Medulla oblongata (tissue), 1 donor: ENCODE results near the gene CNOT8.
A peak's percentile ranks its signal among the peaks of the same experiment; 100 is the strongest.
"Not testable (repeated sequence)": the region's sequence is repeated elsewhere in the genome, so short reads cannot be mapped to it uniquely, and the experiment has no call there.

Source experiments
- DNase-seq: peaks from one replicate; pipeline ENCODE4 v3.0.0-alpha.2; 2015; ENCODE audit errors: extremely low spot score

Gene CNOT8

DNA sequence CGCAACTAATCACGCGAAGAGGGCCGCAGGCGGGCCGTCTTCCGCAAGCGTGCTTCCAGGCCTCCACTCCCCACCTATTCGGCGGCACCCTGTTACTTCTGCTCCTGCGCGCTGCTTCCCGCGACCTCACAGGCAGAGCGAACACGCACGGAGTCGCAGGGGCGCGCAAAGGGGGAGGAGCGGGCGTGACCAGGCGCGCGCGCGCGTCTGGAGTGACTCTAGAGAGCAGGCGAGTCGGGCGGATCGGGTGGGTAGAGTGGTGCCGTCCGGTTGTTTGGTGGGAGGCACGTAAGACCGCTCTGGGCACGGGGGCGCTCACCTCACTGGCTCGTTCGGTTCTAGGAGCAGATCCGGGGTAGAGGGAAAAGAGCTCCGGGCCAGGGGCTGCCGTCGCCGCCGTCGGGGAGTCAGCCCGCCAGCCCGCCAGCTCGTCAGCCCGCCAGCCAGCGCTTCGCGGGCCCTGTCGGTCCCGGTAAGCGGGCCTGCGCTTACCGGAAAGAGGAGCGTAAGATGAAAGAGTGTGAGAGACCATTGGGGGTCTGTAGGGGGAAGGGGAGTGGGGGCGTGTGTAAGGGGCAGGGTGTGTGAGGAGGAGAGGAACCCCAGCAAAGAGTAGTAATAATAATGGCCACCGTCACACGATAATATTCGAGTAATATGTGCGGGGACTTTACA, at the start of gene CNOT8:
Gene CNOT8, plus strand, starts transcription at position 331 of the 675 bp plus-strand sequence. CDS start 4,652 bp downstream, outside the sequence.
- peak; percentile 98 for DNase-seq

GRCh38 chr5:154811239-154811638, 47.2 kb upstream of the CNOT8 start:
- no peak for DNase-seq

DNA sequence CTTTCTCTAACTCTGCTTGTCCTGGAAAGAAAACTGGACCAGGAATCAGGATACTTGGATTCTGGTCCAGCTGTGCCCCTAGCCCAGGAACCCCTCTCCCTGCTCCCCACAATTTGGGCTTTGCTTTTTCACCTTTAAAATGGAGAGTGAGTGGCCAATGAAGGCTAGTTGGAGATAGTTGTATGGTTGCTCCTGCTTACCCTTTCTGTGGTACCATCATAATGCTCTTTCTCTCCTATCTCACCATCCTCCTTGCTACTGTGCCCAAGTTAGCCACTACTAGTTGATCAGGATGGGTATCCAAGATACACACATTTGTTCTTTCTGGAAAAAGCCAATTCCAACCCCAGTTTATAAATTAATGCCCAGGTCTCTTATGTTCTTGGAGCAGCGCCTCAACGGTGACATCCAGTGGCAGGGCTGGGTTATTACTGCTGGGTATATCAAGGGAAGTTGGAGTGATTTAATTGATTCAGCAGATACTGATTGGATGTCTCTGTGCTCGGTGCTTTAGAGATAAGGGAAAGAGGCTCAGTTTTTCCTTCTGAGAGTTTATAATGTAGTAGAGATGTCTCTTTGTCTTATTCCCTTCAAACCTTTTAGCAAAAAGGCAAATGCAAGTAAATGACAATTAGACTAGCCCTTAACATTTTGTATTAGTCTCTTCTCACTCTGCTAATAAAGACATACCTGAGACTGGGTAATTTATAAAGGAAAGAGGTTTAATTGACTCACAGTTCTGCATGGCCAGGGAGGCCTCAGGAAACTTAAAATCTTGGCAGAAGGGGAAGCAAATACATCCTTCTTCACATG, 46.6 kb upstream of the CNOT8 start:
- peak; percentile 73 for DNase-seq

- DNase-seq = no peak
Measured at GRCh38 chr5:154813158-154813557, 45.3 kb upstream of the CNOT8 start.

- no peak for DNase-seq
Measured at GRCh38 chr5:154813736-154814135, 44.7 kb upstream of the CNOT8 start.

GRCh38 chr5:154815025-154815424, 43.4 kb upstream of the CNOT8 start:
- no peak for DNase-seq

DNA sequence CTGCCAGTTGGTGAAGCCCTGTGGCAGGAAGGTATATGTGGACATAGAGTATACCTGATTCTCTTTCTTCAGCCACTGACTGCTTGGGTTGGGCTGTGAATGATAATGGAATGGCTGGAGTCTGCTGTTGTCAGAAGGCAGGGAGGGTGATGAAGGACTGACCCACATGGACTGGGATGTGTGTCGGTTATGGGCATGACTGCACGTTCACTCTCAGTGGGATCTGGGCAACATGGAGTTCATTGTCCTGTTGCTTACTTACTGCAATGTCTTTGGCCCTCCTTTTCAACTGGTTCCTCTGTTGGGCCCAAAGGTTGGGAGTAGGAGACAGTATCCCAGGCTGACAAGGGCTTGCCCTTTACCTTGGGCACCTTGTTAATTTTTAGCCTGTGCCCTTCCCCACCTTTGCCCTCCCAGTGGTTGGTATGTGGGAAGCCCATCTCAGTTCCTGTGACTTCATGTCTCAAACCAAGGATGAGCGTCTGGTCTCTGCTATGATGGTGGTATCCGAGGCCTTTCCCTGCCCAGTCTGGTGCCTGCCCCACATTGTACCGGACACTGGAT, 42.7 kb upstream of the CNOT8 start:
- no peak for DNase-seq

DNA sequence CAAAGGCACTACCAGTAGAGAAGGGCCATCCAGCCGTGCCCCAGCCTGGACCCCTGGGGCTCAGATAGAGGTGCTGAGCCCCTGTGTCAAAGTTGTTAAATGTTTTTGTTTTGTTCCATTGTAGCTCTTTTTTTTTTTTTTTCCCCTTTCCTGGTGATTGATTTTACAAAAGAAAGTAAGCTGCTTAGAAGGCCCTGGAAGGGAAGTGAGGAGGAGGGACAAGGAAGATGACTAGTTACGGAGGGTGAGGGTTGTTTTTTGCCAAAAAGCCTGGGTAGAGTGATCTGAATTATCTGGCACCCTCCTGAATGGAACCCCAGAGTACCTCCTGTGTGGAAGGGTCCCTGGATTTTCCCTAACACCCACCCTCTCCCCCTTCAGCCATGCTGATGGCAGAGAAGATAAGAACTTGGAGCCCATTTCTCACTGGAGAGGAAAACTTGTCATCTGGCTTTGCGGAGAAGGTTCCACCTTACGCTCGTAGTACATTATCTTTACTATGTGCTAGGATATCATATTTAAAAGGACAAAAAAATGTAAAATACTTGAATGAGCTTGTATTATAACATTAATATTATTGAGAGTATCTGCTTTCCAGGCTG, 41.4 kb upstream of the CNOT8 start:
- DNase-seq = no peak

GRCh38 chr5:154817815-154818214, 40.6 kb upstream of the CNOT8 start:
- DNase-seq = no peak

GRCh38 chr5:154818471-154819116, 39.8 kb upstream of the CNOT8 start:
- no peak for DNase-seq

DNA sequence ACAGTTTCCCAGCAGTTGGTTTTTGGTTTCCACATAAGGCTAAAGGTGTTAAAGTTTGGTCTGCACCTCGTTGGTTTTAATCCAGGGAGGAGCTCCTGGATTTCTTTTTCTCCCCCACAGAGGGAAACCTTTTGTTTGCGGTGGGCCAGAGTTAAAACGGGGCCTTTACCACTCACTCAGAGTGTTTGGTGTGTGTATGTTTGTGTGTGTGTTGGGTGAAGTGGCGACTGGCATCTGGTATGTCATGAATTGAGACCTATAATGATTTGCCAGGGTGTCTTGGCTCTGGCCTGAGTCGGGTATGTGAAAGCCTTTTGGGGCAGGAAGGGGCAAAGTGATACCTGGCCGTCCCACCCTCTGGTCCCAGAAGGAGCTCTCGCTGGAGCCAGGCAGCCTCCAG, 38.9 kb upstream of the CNOT8 start:
- no peak for DNase-seq

DNA sequence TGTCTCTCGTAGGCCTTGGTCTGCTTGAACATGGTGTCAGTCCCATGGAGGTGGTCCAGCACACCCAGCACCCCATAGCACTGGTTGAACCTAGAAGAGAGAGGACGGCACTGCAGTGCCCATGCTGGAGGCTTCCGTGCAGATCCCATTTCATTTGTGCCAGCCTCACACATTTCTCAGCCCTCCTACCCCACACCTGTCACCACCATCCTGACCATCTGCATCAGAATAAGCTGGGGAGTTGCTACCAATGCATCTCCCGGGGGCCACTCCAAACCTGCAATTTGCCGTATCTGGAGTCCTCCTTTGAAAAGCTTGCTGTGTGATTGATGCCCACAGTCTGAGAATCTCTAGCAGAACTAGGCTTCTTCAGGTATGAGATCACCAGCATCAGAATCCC, 38.0 kb upstream of the CNOT8 start:
- DNase-seq = no peak

GRCh38 chr5:154822896-154823295, 35.5 kb upstream of the CNOT8 start:
- not testable (repeated sequence) for DNase-seq

GRCh38 chr5:154823605-154824004, 34.8 kb upstream of the CNOT8 start:
- no peak for DNase-seq

DNA sequence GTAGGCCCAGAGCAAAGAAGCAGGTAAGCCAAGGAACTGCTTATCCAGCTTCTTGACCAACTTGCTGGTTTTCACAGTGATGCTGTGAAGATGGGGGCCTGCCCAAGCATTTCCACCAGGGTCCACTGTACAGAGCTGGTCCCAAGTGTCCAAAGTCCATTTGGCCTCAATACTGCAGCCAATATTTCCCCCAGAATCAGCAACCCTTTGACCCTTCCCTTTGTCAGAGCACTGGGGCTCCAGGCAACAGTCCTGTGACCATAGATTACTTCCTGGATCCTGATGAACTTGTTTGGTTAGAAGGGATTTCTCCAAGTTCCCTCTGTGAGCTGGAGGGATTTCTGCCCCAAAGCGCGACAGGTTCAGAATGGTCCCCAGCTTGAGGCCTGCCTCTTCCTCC, 34.4 kb upstream of the CNOT8 start:
- DNase-seq = no peak

DNA sequence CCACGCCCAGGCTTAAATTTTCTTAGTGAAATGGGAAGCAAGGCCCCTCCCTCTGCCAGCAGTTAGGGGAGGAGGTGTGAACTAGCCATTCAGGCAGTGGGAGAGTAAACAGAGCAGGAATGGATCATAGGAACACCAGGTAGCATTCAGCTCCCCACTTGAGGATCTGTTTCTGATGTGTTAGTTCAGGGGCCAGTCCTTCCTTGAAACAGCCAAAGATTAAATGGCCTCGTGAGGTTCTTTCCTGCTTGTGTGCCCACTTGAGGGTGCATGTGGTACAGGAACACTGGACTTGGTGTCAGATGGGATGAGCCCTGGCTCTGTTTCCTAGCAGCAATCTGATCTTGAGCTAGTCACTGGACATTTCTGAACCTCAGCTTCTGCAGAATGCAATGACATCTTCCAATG, 29.2 kb upstream of the CNOT8 start:
- DNase-seq = no peak

DNA sequence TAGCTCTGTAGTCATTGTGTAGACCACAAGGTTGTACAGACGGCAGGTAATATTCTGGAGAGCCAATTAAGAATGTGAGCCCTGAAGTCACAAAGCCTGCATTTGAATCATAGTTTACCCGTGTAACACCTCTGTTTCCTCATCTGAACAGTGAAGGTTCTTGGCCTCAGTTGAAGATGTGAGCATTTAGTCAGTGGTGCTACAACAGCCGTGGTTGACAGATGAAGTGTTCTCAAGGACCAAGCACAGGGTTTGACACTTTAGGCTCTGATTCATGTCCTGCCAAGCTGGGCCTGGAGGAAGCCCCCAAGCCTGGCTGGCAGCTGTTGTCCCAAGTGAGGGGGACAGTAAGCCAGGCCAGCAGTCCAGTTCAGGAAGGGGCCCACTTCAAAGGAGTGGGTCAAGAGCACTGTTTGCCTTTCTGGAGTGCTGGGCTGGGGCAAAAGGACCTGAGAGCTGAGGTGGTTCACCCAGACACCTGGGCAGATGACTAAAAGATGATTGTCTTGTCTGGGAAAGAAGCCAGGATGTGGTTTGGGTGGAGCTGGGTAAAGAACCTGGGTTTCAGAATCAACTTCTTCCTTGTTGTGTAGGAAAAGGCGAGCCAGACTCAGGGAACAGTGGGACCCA, 28.7 kb upstream of the CNOT8 start:
- no peak for DNase-seq

DNA sequence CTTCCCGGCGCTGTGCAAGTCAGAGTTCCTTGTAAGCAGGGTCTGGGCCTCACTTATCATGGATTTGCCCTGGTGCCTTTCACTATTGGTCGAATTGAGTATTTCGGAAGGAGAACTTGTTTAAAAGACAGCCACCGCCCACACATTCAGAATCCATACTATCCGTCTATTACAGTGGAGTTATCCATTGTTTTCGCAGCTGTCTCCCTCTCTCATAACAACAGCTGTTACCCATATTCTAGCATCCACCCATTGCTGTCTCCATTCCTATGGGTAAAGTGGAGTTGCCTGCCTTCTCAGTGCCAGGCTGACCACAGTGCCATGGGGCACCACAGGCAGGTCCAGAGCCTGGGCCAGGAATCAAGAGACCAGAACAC, 28.2 kb upstream of the CNOT8 start:
- DNase-seq = no peak

DNA sequence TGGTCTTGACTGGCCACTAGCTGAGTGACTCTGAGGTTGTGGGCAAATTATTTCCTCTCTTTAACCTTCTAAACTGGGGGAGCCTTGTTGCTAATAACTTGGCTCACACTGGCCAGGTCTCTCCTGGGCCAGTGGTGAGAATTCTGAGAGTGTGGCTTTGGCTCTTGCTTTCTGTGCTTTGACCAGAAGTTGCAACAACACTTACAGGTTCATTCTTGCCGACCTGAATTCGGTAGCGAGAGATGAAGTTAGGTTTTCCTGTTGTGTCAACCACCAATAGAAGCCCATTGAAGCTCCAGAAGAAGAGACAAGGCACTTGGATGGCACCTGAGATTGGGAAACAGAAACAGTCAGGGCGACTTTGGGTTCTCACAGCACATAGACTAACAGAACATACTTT, 27.8 kb upstream of the CNOT8 start:
- no peak for DNase-seq

DNA sequence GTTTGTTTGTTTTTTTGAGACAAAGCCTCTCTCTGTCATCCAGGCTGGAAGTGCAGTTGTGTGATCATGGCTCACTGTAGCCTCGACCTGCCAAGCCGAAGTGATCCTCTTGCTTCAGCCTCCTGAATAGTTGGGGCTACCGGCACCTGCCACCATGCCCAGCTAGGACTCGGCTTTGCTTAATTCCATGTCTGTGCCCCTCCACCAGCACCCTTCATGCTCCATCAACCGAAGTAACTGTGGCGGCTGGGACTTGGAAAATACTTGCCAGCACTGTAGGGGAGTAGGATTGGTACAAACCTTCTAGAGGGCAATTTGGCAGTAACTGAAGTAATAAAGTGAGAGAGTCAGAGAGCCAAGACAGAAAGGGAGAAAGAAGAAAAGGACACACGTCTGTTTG, 27.0 kb upstream of the CNOT8 start:
- DNase-seq = no peak

DNA sequence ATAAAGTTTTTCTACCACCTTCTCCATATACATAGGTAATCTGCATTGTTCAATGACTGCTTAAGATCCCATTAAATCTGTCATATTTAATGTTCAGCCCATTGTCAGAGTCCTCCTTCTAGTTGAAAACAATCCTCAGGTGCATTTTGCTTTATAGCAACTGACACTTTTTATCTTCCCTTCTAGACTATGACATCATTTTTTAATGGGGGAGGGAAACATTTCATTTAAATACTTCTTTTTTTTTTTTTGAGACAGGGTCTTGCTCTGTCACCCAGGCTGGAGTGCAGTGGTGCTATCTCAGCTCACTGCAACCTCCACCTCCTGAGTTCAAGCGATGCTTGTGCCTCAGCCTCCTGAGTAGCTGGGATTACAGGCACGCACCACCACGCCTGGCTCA, 25.6 kb upstream of the CNOT8 start:
- not testable (repeated sequence) for DNase-seq

DNA sequence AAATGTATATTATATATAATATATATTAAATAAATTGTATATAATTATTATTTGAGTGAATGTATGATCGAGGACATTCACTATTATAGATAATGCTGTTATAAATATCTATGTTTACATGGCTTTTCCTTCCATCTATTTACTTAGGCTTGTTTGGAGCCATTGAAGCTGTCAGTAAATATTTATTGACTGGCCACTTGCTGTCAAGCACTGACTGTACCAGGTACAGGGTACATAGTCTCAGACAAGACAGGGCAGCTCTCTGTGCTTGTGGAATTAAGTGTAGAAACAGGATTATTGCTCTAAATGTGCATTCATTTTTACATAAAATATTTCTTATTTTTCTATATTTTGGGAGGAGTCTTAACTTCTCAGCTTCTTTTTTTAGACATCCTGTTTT, 24.4 kb upstream of the CNOT8 start:
- DNase-seq = no peak
